OCI-M2 (cell line): ENCODE results near the gene TTC7B.

Experiments
- DNase-seq: peaks from one replicate; lab custom pipeline; 2025; ENCODE audit not compliant: unreplicated experiment; lab: John Stamatoyannopoulos, UW

TTC7B gene

GRCh38 chr14:90624732-90625400 is 191.4 kb downstream of the TTC7B start:
- no peak for DNase-seq

- no peak for DNase-seq
Measured at GRCh38 chr14:90624227-90624626, 192.0 kb downstream of the TTC7B start.

GRCh38 chr14:90621201-90621600 is 195.0 kb downstream of the TTC7B start:
- DNase-seq, result no peak

GRCh38 chr14:90620568-90621077 is 195.6 kb downstream of the TTC7B start:
- DNase-seq, result no peak

- DNase-seq, result no peak
Measured at GRCh38 chr14:90619911-90620310, 196.3 kb downstream of the TTC7B start.

- no peak for DNase-seq
Measured at GRCh38 chr14:90617961-90618360, 198.3 kb downstream of the TTC7B start.

- no peak for DNase-seq
Measured at GRCh38 chr14:90616881-90617280, 199.3 kb downstream of the TTC7B start.

GRCh38 chr14:90616313-90616712 is 199.9 kb downstream of the TTC7B start:
- DNase-seq, result no peak

- DNase-seq, result no peak
Measured at GRCh38 chr14:90615517-90616060, 200.6 kb downstream of the TTC7B start.

- DNase-seq, result no peak
Measured at GRCh38 chr14:90614696-90615516, 201.3 kb downstream of the TTC7B start.

- no peak for DNase-seq
Measured at GRCh38 chr14:90613997-90614396, 202.2 kb downstream of the TTC7B start.

GRCh38 chr14:90613453-90613852 is 202.8 kb downstream of the TTC7B start:
- DNase-seq, result no peak

- no peak for DNase-seq
Measured at GRCh38 chr14:90612801-90613200, 203.4 kb downstream of the TTC7B start.

GRCh38 chr14:90611936-90612335 is 204.3 kb downstream of the TTC7B start:
- DNase-seq, result no peak

GRCh38 chr14:90611501-90611900 is 204.7 kb downstream of the TTC7B start:
- DNase-seq, result no peak

GRCh38 chr14:90610346-90611040 is 205.7 kb downstream of the TTC7B start:
- DNase-seq, result no peak

- no peak for DNase-seq
Measured at GRCh38 chr14:90609376-90609775, 206.9 kb downstream of the TTC7B start.

GRCh38 chr14:90608929-90609341 is 207.3 kb downstream of the TTC7B start:
- no peak for DNase-seq

GRCh38 chr14:90608281-90608680 is 207.9 kb downstream of the TTC7B start:
- DNase-seq, result no peak

- DNase-seq, result no peak
Measured at GRCh38 chr14:90607141-90607540, 209.1 kb downstream of the TTC7B start.

GRCh38 chr14:90606434-90606833 is 209.8 kb downstream of the TTC7B start:
- no peak for DNase-seq
